ENCODE data around the gene FAM78A. TPM values are rescaled to one million over a fixed set of nuclear protein-coding genes. Genes with fewer than 3 reads are reported as not detected.

The FAM78A gene
- total and polyA plus RNA-seq, 2 of the 8 experiments (the other 6 are each of a cell fraction or from before 2014, with no cell fraction given), result 3.1 TPM

GRCh38 chr9:131226226-131226625, 50.1 kb downstream of the FAM78A start:
- Histone ChIP-seq H3K9me3 (ENCODE audit: insufficient read depth in 2 of 2, low read depth in 1 of 2, low read length in 1 of 2) (no peaks in the 10 kb centered on the region), H2BK15ac (ENCODE audit: low read length) (no peak overlapping the region), H3K4me3 (ENCODE audit: extremely low read depth in 1 of 4, insufficient read depth in 2 of 4, low read depth in 3 of 4, low read length in 4 of 4) (no peak overlapping the region), H4K5ac (ENCODE audit: insufficient read length, low read depth, low read length) (no peak overlapping the region), H3K79me1 (ENCODE audit: low read depth, low read length) (no peaks in the 10 kb centered on the region), H2AK5ac (ENCODE audit: low read depth, low read length) (no peak overlapping the region), H3K23ac (ENCODE audit: insufficient read length) (no peak overlapping the region), H4K20me1 (replicated peaks in 1 of 2; ENCODE audit: control insufficient read depth in 1 of 2, insufficient read depth in 2 of 2, low read length in 2 of 2) (no peaks in the 10 kb centered on the region), H2BK5ac (ENCODE audit: low read depth, low read length) (no peak overlapping the region), H3K18ac (ENCODE audit: extremely low read depth, low read length) (no peak overlapping the region), H3K56ac (replicated peaks; ENCODE audit: insufficient read length, low read depth, low read length) (no peak overlapping the region), H3K4ac (replicated peaks; ENCODE audit: insufficient read length, low read depth, low read length) (no peak overlapping the region), H3K4me2 (ENCODE audit: insufficient read depth in 1 of 2, low read depth in 2 of 2, low read length in 2 of 2) (no peak overlapping the region), H2AFZ (ENCODE audit: low read length) (no peak overlapping the region), H2BK12ac (ENCODE audit: low read depth, low read length) (no peak overlapping the region), H2BK20ac (ENCODE audit: low read length) (no peak overlapping the region), H3K27me3 (replicated peaks in 1 of 4; ENCODE audit: control insufficient read depth in 3 of 4, extremely low read depth in 1 of 4, insufficient read depth in 3 of 4, low read length in 3 of 4) (no peaks in the 10 kb centered on the region), H3K9ac (replicated peaks in 1 of 4; ENCODE audit: extremely low read depth in 1 of 4, low read depth in 3 of 4, low read length in 3 of 4) (no peak overlapping the region), H4K91ac (replicated peaks; ENCODE audit: insufficient read length, low read length) (no peak overlapping the region), H4K8ac (ENCODE audit: extremely low read depth, insufficient read depth, low read length) (no peak overlapping the region), H3K23me2 (ENCODE audit: low read depth, low read length) (peaks cover 1% of the 10 kb centered on the region; the same call in 1 of the 2 replicates), H3K79me2 (ENCODE audit: control insufficient read depth in 1 of 2, insufficient read depth in 2 of 2, low read length in 2 of 2) (no peaks in the 10 kb centered on the region), H3K4me1 (replicated peaks in 1 of 4; ENCODE audit: control insufficient read depth in 3 of 4, insufficient read depth in 4 of 4, low read length in 3 of 4) (peaks cover 8 to 16% (median 12%) of the 10 kb centered on the region in 4 experiments; a peak in 6 of 7 replicates), H3K36me3 (ENCODE audit: control insufficient read depth in 2 of 4, insufficient read depth in 4 of 4, low read length in 3 of 4) (peaks cover 0 to 9% (median 6%) of the 10 kb centered on the region in 4 experiments; a peak in 5 of 8 replicates), H2BK120ac (replicated peaks; ENCODE audit: low read depth, low read length) (no peak overlapping the region), H3K27ac (ENCODE audit: low read depth, low read length) (no peak overlapping the region), H3K14ac (ENCODE audit: insufficient read length) (no peak overlapping the region)
- ChIA-PET POLR2A (ENCODE audit: partially characterized antibody) (interaction anchor here (2.9 kb wide), 1 partner anchor 11 kb away, joined by 18 read pairs; no protein-coding TSS in a partner anchor), CTCF (ENCODE audit: partially characterized antibody) (no interaction called here)
- FAIRE-seq (no peak), DNase-seq (ENCODE audit: low read depth in 1 of 2, low spot score in 2 of 2) (no peak)
- 84% methylated on average over 3 of the region's 3 CpGs; no CpG with 5 or more reads in 1 of the 2 experiments for WGBS, 2 experiments (ENCODE audit: extremely low coverage in 1 of 2, insufficient coverage in 1 of 2, insufficient read length in 1 of 2, insufficient replicate concordance in 2 of 2, low coverage in 1 of 2, low lambda C conversion rate in 2 of 2, missing lambda C conversion rate in 1 of 2)
- no peak for TF ChIP-seq TBP (IDR thresholded peaks at IDR 0.05; ENCODE audit: low read depth, low read length)
- TF ChIP-seq PHF8 (conservative IDR thresholded peaks at IDR 0.05; ENCODE audit: low read depth, low read length), result no peak
- no peak for TF ChIP-seq BACH1 (IDR thresholded peaks at IDR 0.05; ENCODE audit: low read length)
- TF ChIP-seq YY1 (IDR thresholded peaks at IDR 0.05; ENCODE audit: low read depth, low read length), result no peak
- TF ChIP-seq EP300 (IDR thresholded peaks at IDR 0.05; ENCODE audit: borderline replicate concordance in 1 of 2, low read depth in 2 of 2, low read length in 2 of 2), result no peak
- no peak for TF ChIP-seq NANOG (IDR thresholded peaks at IDR 0.05; ENCODE audit: insufficient read depth, low read depth, low read length, poor library complexity, severe bottlenecking)
- TF ChIP-seq SRF (IDR thresholded peaks at IDR 0.05; ENCODE audit: low read depth, low read length), result no peak
- TF ChIP-seq CBX8 (IDR thresholded peaks at IDR 0.05; ENCODE audit: borderline replicate concordance, low read depth, low read length), result no peak
- no peak for TF ChIP-seq CTBP2 (IDR thresholded peaks at IDR 0.05; ENCODE audit: borderline replicate concordance, insufficient read depth, insufficient read length, low read length)
- no peak for TF ChIP-seq JUND (IDR thresholded peaks at IDR 0.05; ENCODE audit: low read length)
- TF ChIP-seq NRF1 (IDR thresholded peaks at IDR 0.05; ENCODE audit: low read depth, low read length), result no peak
- no peak for TF ChIP-seq CHD2 (IDR thresholded peaks at IDR 0.05; ENCODE audit: low read length)
- no peak for TF ChIP-seq SP4 (IDR thresholded peaks at IDR 0.05; ENCODE audit: low read length)
- TF ChIP-seq MAFK (IDR thresholded peaks at IDR 0.05; ENCODE audit: low read depth, low read length), result no peak

Measured in H1 (cell line).